AG09309 (cell line): ENCODE measurements around the gene NTN5.

ENCODE experiments used
- DNase-seq: peaks from one replicate; pipeline ENCODE4 v3.0.0-alpha.2; 2010; ENCODE audit warnings: low read depth
- H3K4me3 ChIP-seq: 2 replicates; pipeline ENCODE4 v1.5.1; 2011; ENCODE audit warnings: mild to moderate bottlenecking, low read depth, low read length, moderate library complexity; ENCODE audit not compliant: control insufficient read depth
- CTCF ChIP-seq: IDR thresholded peaks from 2 replicates; pipeline ENCODE4 v1.5.1; 2011; ENCODE audit warnings: mild to moderate bottlenecking, low read depth, low read length, inconsistent platforms; ENCODE audit not compliant: insufficient read depth, control insufficient read depth; ENCODE audit errors: missing control alignments

NTN5 gene

GRCh38 chr19:48629297-48629598 lies 43.6 kb downstream of the NTN5 start:
- no peak overlapping the region for H3K4me3 ChIP-seq
- DNase-seq = no peak
- TF ChIP-seq CTCF = no peak

GRCh38 chr19:48628486-48629296 lies 44.1 kb downstream of the NTN5 start:
- TF ChIP-seq CTCF = no peak
- no peak for DNase-seq
- no peak overlapping the region for H3K4me3 ChIP-seq

- no peak for DNase-seq
- TF ChIP-seq CTCF = no peak
- H3K4me3 ChIP-seq = no peak overlapping the region
These were observed 44.9 kb downstream of the NTN5 start for GRCh38 chr19:48627865-48628314.

- TF ChIP-seq CTCF = no peak
- no peak for DNase-seq
- H3K4me3 ChIP-seq = no peak overlapping the region
These were observed 45.5 kb downstream of the NTN5 start for GRCh38 chr19:48627201-48627864.

- no peak overlapping the region for H3K4me3 ChIP-seq
- no peak for DNase-seq
- no peak for TF ChIP-seq CTCF
These were observed 46.9 kb downstream of the NTN5 start for GRCh38 chr19:48625891-48626327.

- DNase-seq = no peak
These were observed 47.8 kb downstream of the NTN5 start for GRCh38 chr19:48624791-48625723.

More at GRCh38 chr19:48624791-48625723, 47.8 kb downstream of the NTN5 start:
- no peak for TF ChIP-seq CTCF
- H3K4me3 ChIP-seq = peak overlapping the region; percentile 63
